Measurements from ENCODE around the gene DBN1.
"Not testable (repeated sequence)": the region's sequence is repeated elsewhere in the genome, so short reads cannot be mapped to it uniquely, and the experiment has no call there.

Gene DBN1

DNA sequence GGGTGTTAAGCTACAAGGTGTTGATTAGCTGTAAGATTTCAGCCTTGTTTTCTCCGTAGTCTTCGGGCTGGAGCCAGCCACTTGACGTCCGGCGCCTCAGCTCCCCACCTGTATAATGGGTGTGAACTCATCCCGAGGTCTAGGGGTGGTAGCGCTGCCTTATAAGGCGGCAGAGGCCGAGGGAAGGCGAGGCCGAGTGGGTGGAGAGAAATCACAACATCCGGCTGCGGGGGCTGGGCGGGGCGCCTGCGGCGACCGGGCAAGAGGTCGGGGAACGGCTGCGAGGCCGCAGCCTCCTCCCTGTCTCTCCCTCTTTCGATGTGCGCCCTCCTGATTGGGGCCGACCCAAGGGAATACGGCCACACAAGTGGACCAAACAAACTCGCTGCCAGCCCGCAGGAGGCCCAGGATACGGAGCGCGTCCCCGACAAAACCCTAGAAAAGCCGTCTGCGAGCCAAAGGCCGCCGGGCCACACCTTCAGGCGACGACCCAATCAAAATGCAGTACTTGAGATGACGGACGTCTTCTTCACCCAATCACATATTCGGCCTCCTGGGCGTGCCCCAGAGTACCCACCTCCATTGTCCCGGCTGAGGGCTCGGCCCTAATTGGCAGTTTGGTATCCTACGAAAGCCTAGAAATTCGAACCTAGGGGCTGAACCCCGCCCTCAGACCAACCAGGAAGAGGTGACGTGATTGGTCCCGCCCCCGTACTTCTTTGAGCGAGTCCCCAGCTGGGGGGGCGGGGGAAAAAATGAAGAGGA is 47.5 kb downstream of the DBN1 start:
- Histone ChIP-seq H3K36me3 (ENCODE audit: insufficient read depth, low read length) (peaks cover 5% of the 10 kb centered on the region), H3K9ac (ENCODE audit: low read depth, low read length) (peak overlapping the region; percentile 82), H3K27me3 (ENCODE audit: control insufficient read depth, insufficient read depth, low read length) (no peaks in the 10 kb centered on the region), H3K4me3 (ENCODE audit: low read length) (peak overlapping the region; percentile 78), H3K9me3 (replicated peaks; ENCODE audit: low read length) (no peaks in the 10 kb centered on the region), H3K4me1 (ENCODE audit: control insufficient read depth, insufficient read depth, low read length) (peaks cover 21% of the 10 kb centered on the region), H3K4me2 (ENCODE audit: low read length) (peak overlapping the region; percentile 85)

DNA sequence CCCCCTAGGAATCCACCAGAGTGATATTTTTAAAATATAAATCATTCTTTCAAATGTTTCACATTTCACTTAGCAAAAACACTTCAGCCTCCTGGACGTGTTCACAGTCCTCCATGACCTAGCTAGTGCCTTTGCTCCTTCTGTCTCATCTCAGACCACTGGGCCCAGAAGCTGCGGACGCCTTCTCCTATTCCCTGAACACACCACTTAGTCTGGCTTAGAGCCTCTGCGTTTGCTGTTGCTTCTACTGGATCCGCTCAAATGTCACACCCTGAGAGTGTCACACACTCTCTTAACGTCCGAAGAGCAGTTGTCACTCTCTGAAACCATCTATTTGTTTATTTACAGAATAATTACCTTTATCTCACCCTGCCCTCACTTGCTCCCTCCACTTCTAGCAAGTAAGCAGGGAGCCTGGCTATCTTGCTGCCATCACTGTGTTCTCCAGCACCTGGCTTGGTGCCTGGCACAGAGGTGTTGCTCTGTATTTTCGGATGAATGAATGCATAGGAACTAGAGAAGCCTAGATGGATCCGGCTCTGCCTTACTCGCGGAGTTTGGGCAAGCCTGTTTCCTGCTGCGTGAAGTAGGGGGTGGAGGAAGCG is 48.1 kb downstream of the DBN1 start:
- H3K9ac ChIP-seq (ENCODE audit: low read depth, low read length): peak overlapping the region; percentile 82
- peaks cover 21% of the 10 kb centered on the region for H3K4me1 ChIP-seq (ENCODE audit: control insufficient read depth, insufficient read depth, low read length)
- H3K9me3 ChIP-seq (replicated peaks; ENCODE audit: low read length): no peaks in the 10 kb centered on the region
- no peaks in the 10 kb centered on the region for H3K27me3 ChIP-seq (ENCODE audit: control insufficient read depth, insufficient read depth, low read length)
- peak overlapping the region; percentile 78 for H3K4me3 ChIP-seq (ENCODE audit: low read length)
- H3K36me3 ChIP-seq (ENCODE audit: insufficient read depth, low read length): no peaks in the 10 kb centered on the region
- peak overlapping the region; percentile 85 for H3K4me2 ChIP-seq (ENCODE audit: low read length)

DNA sequence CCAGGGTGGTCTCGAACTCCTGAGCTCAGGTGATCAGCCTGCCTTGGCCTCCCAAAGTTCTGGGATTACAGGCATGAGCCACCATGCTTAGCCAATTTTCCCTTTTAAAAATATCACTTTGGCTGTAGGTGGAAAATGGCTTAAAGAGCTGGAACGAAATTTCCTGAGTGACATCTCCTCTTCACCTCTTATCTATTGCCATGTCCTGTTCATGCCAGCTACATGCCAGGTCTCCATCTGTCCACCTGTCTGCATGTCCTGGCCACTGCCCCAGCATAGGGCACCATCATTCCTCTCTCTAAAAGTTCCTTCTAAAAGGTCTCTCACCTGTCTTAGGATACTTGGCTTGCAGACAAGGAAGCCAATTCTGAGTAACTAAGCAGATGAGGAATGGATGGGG is 49.8 kb downstream of the DBN1 start:
- no peaks in the 10 kb centered on the region for H3K9me3 ChIP-seq (replicated peaks; ENCODE audit: low read length)
- H3K4me2 ChIP-seq (ENCODE audit: low read length): no peak overlapping the region
- H3K27me3 ChIP-seq (ENCODE audit: control insufficient read depth, insufficient read depth, low read length): no peaks in the 10 kb centered on the region
- H3K4me3 ChIP-seq (ENCODE audit: low read length): no peak overlapping the region
- peaks cover 21% of the 10 kb centered on the region for H3K4me1 ChIP-seq (ENCODE audit: control insufficient read depth, insufficient read depth, low read length)
- H3K36me3 ChIP-seq (ENCODE audit: insufficient read depth, low read length): no peaks in the 10 kb centered on the region
- H3K9ac ChIP-seq (ENCODE audit: low read depth, low read length): no peak overlapping the region

DNA sequence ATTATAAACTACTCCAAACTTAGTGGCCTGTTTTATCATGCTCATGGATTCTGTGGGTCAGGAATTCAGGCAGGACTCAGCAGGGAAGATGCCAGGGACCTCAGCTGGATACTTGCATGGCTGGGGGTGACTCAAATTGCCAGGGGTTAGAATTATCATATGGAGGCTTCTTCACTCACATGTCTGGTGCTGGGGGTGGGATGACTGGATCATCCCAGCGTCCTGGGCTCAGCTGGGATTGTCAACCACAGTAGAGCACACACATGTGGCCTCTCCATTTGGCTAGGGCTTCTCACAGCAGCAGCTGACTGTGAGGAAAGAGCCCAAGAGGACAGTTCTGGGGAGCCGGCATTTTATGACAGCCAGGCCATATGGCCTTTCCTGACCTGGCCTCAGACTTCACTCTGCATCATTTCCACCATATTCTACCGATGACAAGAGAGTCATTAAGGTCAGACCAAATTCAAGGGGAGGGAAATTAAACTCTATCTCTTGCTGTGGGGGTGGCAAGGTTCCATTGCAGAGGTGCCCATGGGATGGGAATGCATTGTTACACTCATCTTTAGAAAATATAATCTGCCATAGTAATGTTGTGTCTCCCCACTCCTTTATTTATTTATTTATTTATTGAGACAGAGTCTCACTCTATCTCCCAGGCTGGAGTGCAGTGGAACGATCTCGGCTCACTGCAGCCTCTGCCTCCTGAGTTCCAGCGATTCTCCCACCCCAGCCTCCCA is 52.2 kb downstream of the DBN1 start:
- H3K36me3 ChIP-seq (ENCODE audit: insufficient read depth, low read length): no peaks in the 10 kb centered on the region
- H3K4me2 ChIP-seq (ENCODE audit: low read length): no peak overlapping the region
- no peaks in the 10 kb centered on the region for H3K9me3 ChIP-seq (replicated peaks; ENCODE audit: low read length)
- no peak overlapping the region for H3K9ac ChIP-seq (ENCODE audit: low read depth, low read length)
- no peaks in the 10 kb centered on the region for H3K27me3 ChIP-seq (ENCODE audit: control insufficient read depth, insufficient read depth, low read length)
- H3K4me3 ChIP-seq (ENCODE audit: low read length): no peak overlapping the region
- H3K4me1 ChIP-seq (ENCODE audit: control insufficient read depth, insufficient read depth, low read length): peaks cover 7% of the 10 kb centered on the region

DNA sequence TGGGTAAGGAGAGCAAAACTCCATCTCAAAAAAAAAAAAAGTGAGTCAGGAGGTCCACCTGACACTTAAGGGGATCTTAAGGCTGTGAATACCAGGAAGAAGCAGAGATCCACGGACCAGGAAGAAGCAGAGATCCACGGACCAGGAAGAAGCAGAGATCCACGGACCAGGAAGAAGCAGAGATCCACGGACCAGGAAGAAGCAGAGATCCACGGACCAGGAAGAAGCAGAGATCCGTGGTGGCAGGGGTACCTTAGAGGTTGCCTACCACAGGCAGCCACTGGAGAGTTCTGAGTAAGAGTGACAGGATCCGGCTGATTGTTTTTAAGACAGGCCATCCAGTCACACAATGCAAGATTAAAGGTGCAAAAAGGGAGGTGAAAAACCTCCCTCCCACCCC is 53.0 kb downstream of the DBN1 start:
- not testable (repeated sequence) for H3K9me3 ChIP-seq (replicated peaks; ENCODE audit: low read length); H3K4me3 ChIP-seq (ENCODE audit: low read length); H3K27me3 ChIP-seq (ENCODE audit: control insufficient read depth, insufficient read depth, low read length); H3K36me3 ChIP-seq (ENCODE audit: insufficient read depth, low read length); H3K4me2 ChIP-seq (ENCODE audit: low read length); H3K9ac ChIP-seq (ENCODE audit: low read depth, low read length); H3K4me1 ChIP-seq (ENCODE audit: control insufficient read depth, insufficient read depth, low read length)

DNA sequence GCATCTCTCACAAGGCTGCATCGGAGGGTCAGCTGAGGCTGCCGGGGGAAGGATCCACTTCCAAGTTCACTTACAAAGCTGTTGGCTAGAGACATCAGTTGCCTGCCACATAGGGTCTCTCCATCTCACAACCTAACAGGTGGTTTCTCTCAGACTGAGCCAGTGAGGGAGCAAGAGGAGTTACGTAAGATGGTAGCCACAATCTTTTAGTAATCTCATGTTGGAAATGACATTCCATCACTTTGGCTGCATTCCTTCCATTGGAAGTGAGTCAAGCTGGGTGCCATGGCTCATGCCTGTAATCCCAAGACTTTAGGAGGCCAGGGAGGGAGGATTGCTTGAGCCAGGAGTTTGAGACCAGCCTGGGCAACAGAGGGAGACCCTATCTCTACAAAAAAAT is 54.4 kb downstream of the DBN1 start:
- H3K4me2 ChIP-seq (ENCODE audit: low read length): no peak overlapping the region
- H3K27me3 ChIP-seq (ENCODE audit: control insufficient read depth, insufficient read depth, low read length): peaks cover 3% of the 10 kb centered on the region
- H3K4me1 ChIP-seq (ENCODE audit: control insufficient read depth, insufficient read depth, low read length): no peaks in the 10 kb centered on the region
- no peaks in the 10 kb centered on the region for H3K9me3 ChIP-seq (replicated peaks; ENCODE audit: low read length)
- no peak overlapping the region for H3K4me3 ChIP-seq (ENCODE audit: low read length)
- no peak overlapping the region for H3K9ac ChIP-seq (ENCODE audit: low read depth, low read length)
- no peaks in the 10 kb centered on the region for H3K36me3 ChIP-seq (ENCODE audit: insufficient read depth, low read length)

DNA sequence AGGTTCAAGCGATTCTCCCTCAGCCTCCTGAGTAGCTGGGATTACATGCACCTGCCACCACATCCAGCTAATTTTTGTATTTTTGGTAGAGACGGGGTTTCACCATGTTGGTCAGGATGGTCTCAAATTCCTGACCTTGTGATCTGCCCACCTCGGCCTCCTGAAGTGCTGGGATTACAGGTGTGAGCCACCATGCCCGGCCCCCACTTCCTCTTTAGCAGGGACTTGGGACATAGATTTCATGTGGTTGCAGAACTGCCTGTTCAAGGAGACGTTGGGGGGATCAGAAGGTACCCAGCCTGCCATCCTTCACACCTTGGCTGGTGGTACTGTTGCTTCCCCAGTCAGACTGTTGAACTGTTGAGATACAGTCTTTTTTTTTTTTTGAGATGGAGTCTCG is 56.4 kb downstream of the DBN1 start:
- not testable (repeated sequence) for H3K4me1 ChIP-seq (ENCODE audit: control insufficient read depth, insufficient read depth, low read length); H3K4me3 ChIP-seq (ENCODE audit: low read length); H3K9ac ChIP-seq (ENCODE audit: low read depth, low read length); H3K9me3 ChIP-seq (replicated peaks; ENCODE audit: low read length); H3K36me3 ChIP-seq (ENCODE audit: insufficient read depth, low read length); H3K4me2 ChIP-seq (ENCODE audit: low read length)
- H3K27me3 ChIP-seq (ENCODE audit: control insufficient read depth, insufficient read depth, low read length): peaks cover 22% of the 10 kb centered on the region

DNA sequence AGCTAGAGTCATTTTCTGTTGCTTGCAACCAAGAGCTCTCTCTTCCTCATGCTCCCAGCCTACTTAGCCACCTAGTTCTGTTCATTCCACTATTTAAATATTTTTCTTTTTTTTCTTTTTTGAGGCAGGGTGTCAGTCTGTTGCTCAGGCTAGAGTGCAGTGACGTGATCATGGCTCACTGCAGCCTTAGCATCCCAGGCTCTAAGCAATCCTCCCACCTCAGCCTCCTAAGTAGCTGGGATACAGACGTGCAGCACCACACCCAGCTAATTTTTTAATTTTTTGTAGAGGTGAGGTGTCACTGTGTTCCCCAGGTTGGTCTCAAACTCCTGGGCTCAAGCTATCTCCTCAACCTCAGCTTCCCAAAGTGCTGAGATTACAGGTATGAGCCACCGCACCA is 59.0 kb downstream of the DBN1 start:
- Histone ChIP-seq H3K4me3 (ENCODE audit: low read length) (no peak overlapping the region), H3K4me2 (ENCODE audit: low read length) (no peak overlapping the region), H3K27me3 (ENCODE audit: control insufficient read depth, insufficient read depth, low read length) (peaks cover 30% of the 10 kb centered on the region), H3K9ac (ENCODE audit: low read depth, low read length) (no peak overlapping the region), H3K36me3 (ENCODE audit: insufficient read depth, low read length) (no peaks in the 10 kb centered on the region), H3K4me1 (ENCODE audit: control insufficient read depth, insufficient read depth, low read length) (no peaks in the 10 kb centered on the region), H3K9me3 (replicated peaks; ENCODE audit: low read length) (no peaks in the 10 kb centered on the region)

DNA sequence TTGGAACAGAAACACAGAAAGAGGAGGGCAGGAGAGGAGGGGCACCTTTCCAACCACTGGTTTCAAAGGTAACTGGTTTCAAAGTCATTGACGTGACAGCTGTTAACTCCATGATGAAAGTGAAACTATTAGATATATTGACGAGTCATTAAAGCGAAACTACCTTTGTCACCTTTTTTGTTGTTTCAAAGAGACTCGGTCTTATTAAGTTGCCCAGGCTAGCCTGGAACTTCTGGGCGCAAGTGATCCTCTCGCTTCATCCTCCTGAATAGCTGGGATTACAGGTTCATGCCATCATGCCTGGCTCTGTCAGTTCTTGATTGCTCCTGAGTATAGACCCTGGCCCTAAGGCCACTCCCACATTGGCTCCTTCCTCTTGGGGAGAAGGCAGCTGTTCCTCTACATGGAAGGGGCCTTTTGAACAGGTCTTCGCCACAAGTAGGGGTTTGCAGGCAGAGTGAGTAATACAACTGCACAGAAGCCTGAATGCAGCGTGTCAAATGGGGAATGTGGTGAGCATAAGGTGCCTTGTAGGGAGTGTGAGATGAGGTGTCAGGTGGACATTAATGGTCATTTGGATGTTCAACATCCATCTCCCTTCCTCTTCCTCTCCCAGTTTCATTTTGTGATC is 60.7 kb downstream of the DBN1 start:
- Histone ChIP-seq H3K4me1 (ENCODE audit: control insufficient read depth, insufficient read depth, low read length) (no peaks in the 10 kb centered on the region), H3K4me2 (ENCODE audit: low read length) (no peak overlapping the region), H3K9me3 (replicated peaks; ENCODE audit: low read length) (no peaks in the 10 kb centered on the region), H3K27me3 (ENCODE audit: control insufficient read depth, insufficient read depth, low read length) (peaks cover 38% of the 10 kb centered on the region), H3K36me3 (ENCODE audit: insufficient read depth, low read length) (no peaks in the 10 kb centered on the region), H3K9ac (ENCODE audit: low read depth, low read length) (no peak overlapping the region), H3K4me3 (ENCODE audit: low read length) (no peak overlapping the region)

DNA sequence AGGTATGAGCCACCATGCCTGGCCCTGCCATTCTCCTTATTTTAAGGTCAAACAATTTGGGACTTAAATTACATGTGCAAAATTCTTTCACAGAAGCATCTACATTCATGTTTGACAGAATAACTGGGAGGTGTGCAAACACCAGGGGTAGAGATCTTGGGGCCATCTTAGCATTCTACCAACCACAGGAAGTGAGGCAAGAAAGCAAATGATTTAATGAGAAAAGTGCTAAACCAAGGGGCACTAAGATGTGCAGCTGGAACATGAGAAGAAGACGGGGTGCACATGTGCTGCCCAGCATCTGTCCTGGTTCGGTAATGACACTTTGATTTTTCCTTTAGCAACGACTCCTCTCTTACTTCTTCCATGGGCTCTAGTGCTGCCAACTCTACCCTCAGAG is 62.9 kb downstream of the DBN1 start:
- Histone ChIP-seq H3K9me3 (replicated peaks; ENCODE audit: low read length) (no peaks in the 10 kb centered on the region), H3K4me1 (ENCODE audit: control insufficient read depth, insufficient read depth, low read length) (no peaks in the 10 kb centered on the region), H3K4me3 (ENCODE audit: low read length) (no peak overlapping the region), H3K27me3 (ENCODE audit: control insufficient read depth, insufficient read depth, low read length) (peaks cover 47% of the 10 kb centered on the region), H3K4me2 (ENCODE audit: low read length) (no peak overlapping the region), H3K36me3 (ENCODE audit: insufficient read depth, low read length) (no peaks in the 10 kb centered on the region), H3K9ac (ENCODE audit: low read depth, low read length) (no peak overlapping the region)

DNA sequence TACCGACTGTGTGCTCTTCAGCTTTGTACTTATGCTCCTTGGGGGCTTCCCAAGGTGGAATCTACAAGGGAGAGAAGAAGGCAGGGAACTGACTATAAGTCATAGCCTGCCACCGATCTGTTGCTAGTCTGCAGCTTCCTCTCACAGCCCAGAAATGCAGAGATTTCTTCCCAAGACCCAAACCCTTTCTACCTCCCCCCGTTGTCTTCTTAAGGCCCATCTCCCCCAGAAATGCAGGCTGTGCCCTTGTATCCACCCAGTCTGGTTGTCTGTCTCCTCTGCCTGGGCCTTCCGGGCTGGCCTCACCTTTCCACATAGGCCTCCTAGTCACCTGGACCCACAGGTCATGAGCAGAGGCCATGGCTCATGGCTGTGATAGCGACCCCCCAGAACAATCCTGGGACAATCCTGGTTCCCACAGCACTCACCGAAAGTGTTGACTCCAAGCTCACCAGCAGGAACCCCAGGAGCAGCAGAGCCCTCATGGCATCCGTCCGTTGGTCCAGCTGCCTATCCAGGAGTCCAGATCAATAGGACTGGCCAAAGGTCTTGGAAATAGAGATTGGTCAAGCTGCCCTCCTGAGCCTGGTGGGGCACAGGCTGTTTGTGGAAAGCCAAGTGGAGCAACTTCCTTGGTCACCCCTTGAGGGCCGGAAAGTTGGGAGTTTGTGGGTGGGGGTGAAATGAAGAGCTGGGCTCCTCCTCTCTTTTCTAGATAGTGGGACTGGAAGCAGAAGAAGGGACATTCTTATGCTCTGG is 64.2 kb downstream of the DBN1 start, which contains the start of gene F12:
Gene F12 (minus strand): TSS at position 522 of the 759 bp plus-strand sequence. CDS start 37 bp downstream, at position 485.
- peaks cover 9% of the 10 kb centered on the region for H3K4me1 ChIP-seq (ENCODE audit: control insufficient read depth, insufficient read depth, low read length)

More for the DNA sequence above, 64.2 kb downstream of the DBN1 start, which contains the start of gene F12:
- H3K4me3 ChIP-seq (ENCODE audit: low read length): no peak within 1 kb of the TSS
- H3K4me2 ChIP-seq (ENCODE audit: low read length): no peak within 1 kb of the TSS
- no peaks in the 10 kb centered on the region for H3K36me3 ChIP-seq (ENCODE audit: insufficient read depth, low read length)
- no peaks in the 10 kb centered on the region for H3K9me3 ChIP-seq (replicated peaks; ENCODE audit: low read length)
- peaks cover 53% of the 10 kb centered on the region for H3K27me3 ChIP-seq (ENCODE audit: control insufficient read depth, insufficient read depth, low read length)
- no peak within 1 kb of the TSS for H3K9ac ChIP-seq (ENCODE audit: low read depth, low read length)
